Esophagus squamous epithelium (tissue), 4 donors: ENCODE measurements around the gene ENOX1.

Experiments used
- CTCF ChIP-seq, 6 experiments: fragments of 450-650 bp in 4 of 6; fragments of 200-600 bp in 2 of 6; sonication (generic) in 2 of 6; IDR thresholded peaks; one replicate each; pipeline ENCODE4 v1.5.1; 2016 to 2019; ENCODE audit warnings: antibody characterized with exemption in 6 of 6, mild to moderate bottlenecking in 4 of 6, moderate library complexity in 4 of 6
- POLR2A ChIP-seq, 4 donors: fragments of 450-650 bp; IDR thresholded peaks; one replicate each; pipeline ENCODE4 v1.6.1; 2017; ENCODE audit warnings: antibody characterized with exemption in 4 of 4, mild to moderate bottlenecking in 4 of 4, moderate library complexity in 3 of 4

- TF ChIP-seq CTCF (IDR thresholded peaks at IDR 0.05) (no peak), POLR2A (IDR thresholded peaks at IDR 0.05) (no peak)
Measured at GRCh38 chr13:43483930-43484329, 302.8 kb downstream of the ENOX1 start.
